Activated T-cell treated with anti-CD3 and anti-CD28 coated beads for 24 hours (primary cell): ENCODE data around the gene TM9SF3.

Source experiments
- DNase-seq: peaks from one replicate; pipeline ENCODE4 v3.0.0-alpha.2; 2020; ENCODE audit warnings: low read depth

TM9SF3 gene

GRCh38 chr10:96586419-96587263, at the start of gene TM9SF3:
TSS of gene TM9SF3 (minus strand) at chr10:96587012. CDS start at chr10:96586835, 177 bp downstream.
- DNase-seq: peak; percentile 90

GRCh38 chr10:96636551-96636950, 49.7 kb upstream of the TM9SF3 start:
- no peak for DNase-seq

DNA sequence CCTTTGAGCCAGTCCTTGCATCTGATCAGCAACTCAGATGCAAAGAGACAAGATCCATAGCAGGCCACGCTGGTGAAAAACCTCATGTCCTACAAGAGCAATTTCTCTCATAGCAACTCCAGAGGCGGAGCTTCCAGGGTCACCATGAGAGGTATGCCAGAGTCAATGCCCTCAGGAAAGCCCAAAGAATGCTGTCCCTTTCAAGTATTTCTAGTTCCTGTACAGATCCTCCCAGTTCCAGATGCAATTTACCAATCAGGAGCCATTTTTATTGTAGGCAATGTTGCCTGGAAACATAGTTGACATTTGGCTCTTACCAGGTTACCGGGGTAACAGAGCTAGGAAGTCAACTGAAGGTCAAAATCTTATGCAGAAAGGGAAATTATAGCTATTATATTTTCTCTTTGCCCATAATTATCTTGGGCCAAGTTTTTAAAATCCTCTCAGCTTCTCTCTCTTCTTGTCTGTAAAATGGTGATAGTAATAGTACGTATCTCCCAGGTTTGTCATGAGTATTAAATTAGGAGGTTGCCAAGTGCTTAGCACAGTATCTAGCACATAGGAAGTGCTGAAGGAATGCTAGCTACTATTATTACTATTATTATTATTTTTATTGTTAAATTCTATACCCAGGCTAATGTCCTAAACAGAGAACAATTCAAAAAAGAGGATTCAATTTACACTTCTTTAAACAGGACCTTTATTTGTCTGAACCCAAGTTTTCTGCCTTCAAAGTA, 46.3 kb upstream of the TM9SF3 start:
- no peak for DNase-seq

GRCh38 chr10:96627292-96627691, 40.5 kb upstream of the TM9SF3 start:
- no peak for DNase-seq

GRCh38 chr10:96626795-96627194, 40.0 kb upstream of the TM9SF3 start:
- no peak for DNase-seq

DNA sequence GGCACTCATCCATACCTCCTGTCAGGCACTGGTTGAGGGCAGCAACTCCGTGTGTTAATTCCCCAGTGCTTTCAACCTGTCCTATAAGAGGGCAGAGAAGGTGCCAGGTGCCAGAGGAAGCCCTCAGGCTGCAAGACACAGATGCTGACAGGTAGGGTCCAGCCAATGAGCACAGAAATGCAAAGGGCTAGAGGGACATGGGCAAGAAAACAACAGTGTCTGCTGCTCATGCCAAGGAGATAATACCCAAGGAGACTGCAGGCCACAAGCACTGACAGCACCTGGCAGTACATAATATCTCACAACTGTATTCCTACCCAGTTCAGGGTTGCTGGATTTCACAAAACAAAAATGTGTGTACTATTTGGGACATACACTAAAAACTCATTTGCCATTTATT, 38.4 kb upstream of the TM9SF3 start:
- DNase-seq: no peak

DNA sequence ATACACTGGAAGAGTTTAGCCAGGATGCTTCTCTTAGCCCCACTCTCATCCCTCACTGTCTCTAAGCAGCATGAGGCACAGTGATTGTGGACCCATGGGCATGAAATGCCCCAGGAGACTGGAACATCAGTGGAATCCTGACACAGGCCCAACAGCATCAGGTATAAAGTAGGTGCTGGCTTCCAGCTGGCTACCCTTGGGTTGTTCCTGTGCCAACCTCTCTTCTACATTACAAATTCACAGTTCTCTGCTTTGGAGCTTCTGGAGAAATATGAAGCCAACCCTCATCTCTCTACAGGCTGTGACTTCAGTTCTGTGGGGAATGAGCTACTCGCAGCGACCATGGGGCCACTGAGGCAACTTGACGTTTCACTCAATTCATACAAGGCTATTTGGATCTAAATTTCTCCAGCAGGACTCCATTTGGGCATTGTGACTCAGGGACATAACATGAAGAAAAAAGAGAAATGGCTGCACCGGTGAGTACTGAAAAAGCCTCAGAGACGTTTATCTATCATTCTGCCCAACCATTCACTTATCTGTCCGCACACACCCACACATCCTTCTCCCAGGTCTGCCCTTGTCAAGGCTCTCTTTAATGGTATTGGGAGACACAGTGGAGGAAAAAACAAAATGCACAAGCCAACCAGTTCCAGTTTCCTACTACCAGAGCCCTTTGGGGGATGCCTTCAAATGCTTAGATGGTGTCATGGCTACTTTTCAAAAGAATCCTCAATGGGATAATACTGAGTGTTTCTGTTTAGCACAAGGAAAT, 35.4 kb upstream of the TM9SF3 start:
- DNase-seq: no peak

DNA sequence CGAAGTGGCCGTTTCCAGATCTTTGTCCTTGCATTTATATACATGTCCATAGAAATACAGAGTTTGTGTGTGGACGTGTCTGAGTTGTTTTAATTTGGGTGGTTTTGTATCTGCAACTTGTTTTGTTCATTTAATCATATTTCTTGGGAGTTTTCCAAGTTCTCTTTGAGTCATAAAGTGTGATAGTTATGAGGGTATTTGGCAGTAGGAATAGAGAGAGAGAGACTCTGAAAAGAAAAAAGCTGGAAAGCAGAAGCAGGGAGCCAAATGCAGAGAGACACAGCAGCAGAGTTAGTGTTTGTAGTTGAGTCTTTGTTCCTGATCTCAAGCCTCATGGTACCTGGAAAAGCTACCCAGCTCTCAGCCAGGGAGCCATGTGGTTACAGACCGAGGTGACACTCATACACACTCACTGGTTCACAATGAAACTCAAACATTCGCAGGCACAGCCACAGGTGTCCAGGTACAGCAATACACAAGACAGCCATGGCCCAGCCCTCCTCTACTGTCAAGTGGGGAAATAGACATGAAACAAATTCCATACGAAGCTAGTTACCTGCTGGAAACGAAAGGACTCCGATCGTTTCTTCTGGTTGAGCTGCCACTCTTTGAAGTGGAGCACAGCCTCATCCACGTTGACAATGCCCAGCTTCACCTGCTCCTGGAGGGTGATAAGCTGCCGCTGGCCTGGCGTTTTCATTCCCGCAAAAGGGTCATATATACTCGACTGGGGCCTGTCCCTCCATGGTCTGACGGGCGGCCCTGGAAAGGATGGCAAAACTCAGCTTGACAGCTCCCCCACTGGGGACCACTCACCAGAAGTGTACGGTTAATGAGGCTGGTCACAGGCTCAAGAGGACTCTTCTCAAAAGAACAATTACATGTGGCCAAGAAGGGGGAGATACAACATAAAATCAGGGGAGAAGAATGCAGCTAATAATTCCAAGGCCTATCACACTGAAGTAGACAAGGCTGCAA, 33.3 kb upstream of the TM9SF3 start:
- DNase-seq: no peak

DNA sequence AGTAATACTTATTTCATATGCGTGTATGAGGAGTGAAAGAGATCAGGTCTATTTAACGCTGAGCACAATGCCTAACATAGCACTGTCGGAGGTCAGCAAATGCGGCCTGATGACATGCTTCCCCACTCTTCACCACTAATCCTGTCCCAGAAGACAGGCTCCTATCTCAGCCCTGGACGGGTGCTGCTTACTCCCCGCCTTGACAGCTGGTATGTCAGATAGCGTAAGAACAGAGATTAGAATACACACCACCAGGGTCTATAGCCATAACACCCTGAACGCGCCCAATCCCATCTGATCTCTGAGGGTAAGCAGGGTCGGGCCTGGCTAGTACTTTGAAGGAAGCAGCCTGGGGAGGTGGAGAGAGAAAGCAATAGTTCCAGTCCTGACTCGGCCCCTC, 32.3 kb upstream of the TM9SF3 start:
- no peak for DNase-seq

GRCh38 chr10:96618653-96619052, 31.8 kb upstream of the TM9SF3 start:
- no peak for DNase-seq

GRCh38 chr10:96616961-96617360, 30.1 kb upstream of the TM9SF3 start:
- no peak for DNase-seq

DNA sequence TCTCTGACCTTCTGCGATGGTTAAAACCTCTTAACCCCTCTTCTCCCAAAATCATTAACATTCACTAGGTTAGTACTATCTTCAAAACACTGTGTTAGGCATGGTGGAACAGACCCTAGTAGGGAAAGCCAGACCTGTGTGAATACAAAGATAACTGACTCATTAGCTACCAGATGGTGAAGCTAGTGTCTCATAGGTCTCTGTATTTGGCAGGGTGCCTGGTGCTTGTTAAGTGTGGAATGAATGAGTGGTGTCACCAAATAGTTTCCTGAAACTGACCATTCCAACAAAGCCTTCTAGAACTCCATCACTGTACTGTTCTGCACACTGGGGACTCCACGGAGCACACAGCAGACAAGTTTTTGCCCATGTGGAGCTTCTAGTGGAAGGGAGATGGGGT, 27.7 kb upstream of the TM9SF3 start:
- DNase-seq: no peak

DNA sequence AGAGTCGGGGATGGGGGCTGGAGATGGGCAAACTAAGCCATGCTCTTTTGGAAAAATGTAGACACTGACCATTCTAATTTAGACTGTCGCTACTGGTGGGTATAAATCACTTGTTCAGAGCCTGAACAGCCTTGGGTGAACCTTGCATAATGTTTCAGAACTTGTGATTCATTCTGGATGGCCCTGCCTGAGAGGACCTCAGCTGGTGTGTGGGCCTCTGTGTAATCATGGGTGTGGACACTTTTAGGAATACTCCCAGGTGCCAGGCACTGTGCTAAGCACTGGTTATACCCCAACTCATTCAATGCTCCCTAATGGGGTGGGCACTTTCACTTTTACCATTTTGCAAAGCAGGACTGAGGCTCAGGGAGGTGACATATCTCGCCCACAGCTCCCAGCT, 26.8 kb upstream of the TM9SF3 start:
- no peak for DNase-seq

DNA sequence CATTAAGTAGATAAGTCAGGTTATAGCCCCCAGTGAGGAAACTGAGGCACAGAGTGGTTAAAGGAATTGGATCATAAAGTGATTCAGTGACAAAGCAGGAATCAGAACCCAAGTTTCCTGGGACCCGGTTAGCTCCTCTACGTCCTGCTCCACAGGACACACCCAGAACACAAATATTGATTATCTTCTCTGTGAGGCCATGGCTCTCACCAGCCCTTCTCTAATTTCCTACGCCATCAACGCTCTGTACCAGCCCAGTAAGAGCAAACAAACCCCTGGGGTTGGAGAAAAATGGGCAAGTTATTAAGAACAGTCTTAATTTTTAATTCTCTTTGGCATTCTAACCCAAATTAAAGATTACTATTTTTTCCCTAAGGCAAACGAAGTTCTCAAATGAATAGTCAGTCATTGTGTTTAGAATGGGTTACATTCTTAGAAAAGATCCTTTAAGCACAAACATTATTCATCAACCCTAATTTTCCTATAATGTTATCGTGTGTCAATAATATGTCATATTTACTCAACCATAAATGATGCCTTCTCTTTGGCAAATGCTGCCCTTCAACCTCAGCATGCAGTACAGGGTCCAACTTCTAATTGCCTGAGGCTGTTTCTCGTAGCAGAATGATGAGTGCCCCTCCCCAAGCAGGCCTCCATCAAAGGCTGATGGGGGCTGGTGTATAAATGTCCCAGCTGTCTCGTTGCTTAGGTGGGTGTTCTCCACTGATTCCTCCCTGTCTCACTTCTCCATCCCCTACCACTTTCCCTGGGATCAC, 25.4 kb upstream of the TM9SF3 start:
- no peak for DNase-seq

- DNase-seq: no peak
These were observed 24.0 kb upstream of the TM9SF3 start for GRCh38 chr10:96610817-96611216.

DNA sequence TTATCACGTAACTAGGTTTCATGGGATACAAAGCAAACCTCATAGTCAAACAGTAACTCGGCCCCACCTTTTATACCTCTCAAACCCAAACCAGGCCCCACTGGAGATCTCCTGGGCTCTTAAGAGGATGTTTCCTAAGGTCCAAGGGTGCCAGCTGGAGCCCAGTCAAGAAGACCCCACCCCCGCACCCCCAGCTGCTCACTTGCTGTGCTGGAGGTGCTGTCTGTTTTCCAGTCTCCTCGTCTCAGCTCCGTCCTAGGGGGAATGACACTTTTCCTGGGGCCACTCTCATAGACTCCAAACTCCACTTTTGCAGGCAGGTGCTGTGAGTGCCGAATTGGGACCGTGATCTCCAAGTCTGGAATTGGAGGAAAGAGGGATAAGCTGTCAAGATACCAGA, 22.7 kb upstream of the TM9SF3 start:
- no peak for DNase-seq

- no peak for DNase-seq
These were observed 22.0 kb upstream of the TM9SF3 start for GRCh38 chr10:96608805-96609204.

- no peak for DNase-seq
These were observed 21.4 kb upstream of the TM9SF3 start for GRCh38 chr10:96608262-96608661.

DNA sequence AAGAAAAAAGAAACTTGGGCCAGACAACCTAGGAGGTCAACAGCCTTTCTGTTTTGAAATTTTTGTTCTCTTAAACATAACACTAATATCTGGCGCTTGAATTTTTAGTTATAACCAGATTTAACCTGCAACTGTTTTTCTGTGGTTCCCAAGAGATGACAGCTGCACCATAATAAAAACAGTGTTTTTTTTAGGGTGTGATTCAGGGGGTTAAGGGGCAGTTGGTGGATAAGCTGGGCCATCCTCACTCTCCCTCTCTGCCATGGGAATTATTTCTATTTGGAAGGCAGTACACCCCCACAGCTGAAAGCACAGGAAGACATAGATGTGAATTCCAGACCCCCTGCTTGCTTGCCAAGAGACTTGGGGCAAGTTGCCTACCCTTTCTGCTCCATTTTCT, 20.1 kb upstream of the TM9SF3 start:
- DNase-seq: no peak

- no peak for DNase-seq
These were observed 19.4 kb upstream of the TM9SF3 start for GRCh38 chr10:96606216-96606615.

GRCh38 chr10:96600337-96600736, 13.5 kb upstream of the TM9SF3 start:
- no peak for DNase-seq
